HG02981 (cell line): ENCODE measurements around the gene MCAM.
A peak's percentile ranks its signal among the peaks of the same experiment; 100 is the strongest.

Source experiments
- ATAC-seq: cut with Tn5 transposase; IDR thresholded peaks from one replicate; pipeline ENCODE4 v1.9.1; 2021; ENCODE audit warnings: mild to moderate bottlenecking, moderate library complexity; ENCODE audit not compliant: unreplicated experiment

The MCAM gene

DNA sequence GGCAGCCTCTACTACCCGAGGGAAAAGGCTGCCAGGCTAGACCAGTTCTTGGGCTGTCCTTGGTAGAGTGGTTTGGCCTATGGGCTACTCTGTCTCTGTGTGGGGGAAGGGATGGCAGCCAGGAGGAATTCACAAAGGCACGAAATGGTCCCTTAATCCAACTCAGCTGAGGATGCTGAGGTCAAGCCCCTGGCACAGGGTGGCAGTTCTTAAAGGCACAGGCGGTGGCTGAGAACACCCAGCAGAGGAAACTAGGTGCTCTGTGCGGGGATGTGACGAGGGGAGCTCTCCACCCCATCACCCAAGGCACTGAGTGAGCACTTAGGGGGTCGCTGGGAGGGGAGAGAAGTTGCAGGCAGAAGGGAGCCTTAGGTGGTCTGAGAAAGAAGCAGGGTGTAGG lies 29.7 kb upstream of the MCAM start, which contains the start of gene MFRP:
Gene MFRP, minus strand, starts transcription at position 101 of the 400 bp plus-strand sequence. CDS start 192 bp downstream, outside the sequence.
- ATAC-seq: no peak

DNA sequence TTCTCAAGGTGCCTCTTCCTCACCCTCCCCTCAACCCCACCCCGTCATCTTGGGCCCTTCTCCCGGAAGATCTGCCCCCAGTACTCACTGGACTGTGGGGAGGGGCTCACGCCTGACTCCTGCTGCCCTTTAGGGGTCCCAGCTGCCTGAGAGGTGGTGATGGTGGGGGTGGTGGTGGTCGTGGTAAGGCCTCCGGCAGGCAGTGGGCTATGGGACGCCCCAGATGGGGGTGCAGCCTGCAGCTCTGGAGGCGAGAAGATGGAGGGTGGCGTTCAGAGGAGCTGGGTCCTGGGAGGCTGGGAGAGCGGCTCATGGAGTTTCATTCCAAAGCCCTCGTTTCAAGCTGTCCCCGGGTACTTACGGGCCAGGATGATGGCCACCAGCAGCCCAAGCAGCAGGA lies 28.8 kb upstream of the MCAM start:
- ATAC-seq: no peak

DNA sequence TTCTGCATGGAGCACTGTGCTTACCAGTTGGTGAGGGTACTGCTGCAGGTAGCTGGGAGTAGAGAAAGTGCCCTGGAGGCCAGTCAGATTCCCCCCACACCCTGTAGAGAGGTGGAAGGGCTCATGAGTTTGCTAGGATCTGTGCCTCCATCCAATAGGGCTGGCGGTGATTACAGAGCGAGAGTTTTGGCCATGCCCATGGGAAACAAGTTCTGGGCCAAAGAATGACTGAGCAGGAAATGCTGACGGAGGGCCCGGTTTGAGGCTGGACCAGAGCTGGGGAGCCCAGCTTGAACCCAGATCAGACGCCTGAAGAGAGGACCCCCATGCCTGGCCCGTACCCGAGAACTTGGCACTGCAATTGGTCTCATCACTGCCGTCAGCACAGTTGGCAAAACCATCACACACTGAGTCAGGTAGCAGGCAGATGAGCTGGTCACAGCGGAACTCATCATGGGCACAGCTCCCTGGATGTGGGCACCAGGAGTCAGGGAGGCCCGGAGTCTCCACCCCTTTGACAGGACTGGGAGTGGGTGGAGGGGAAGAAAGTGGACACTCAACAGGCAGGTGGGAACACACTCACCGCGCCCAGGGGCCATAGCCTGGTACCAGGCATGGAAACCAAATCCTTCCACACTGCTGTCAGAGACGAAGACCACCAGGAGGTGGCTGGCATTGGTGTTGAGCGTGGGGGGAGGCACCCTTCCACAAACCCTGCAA lies 27.5 kb upstream of the MCAM start:
- ATAC-seq: no peak

DNA sequence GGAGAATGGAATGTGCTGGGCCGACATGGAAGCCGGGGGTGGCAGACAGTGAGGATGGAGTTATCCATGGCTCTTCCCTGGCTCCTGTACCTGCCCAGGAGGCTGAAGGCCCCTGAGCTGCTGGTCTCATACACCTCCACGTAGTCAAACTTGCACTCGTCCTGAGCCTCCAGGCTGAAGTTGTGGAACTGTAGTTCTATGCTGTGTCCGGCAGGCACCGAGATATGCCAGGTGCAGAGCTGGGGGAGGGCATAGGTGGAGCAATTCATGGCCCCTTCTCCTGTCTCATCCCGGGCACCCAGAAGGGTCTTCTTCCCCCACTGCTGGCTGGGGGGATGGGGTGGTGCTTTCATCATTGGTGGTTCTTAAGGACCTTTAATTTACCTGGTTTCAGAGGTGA lies 26.8 kb upstream of the MCAM start:
- ATAC-seq: no peak

DNA sequence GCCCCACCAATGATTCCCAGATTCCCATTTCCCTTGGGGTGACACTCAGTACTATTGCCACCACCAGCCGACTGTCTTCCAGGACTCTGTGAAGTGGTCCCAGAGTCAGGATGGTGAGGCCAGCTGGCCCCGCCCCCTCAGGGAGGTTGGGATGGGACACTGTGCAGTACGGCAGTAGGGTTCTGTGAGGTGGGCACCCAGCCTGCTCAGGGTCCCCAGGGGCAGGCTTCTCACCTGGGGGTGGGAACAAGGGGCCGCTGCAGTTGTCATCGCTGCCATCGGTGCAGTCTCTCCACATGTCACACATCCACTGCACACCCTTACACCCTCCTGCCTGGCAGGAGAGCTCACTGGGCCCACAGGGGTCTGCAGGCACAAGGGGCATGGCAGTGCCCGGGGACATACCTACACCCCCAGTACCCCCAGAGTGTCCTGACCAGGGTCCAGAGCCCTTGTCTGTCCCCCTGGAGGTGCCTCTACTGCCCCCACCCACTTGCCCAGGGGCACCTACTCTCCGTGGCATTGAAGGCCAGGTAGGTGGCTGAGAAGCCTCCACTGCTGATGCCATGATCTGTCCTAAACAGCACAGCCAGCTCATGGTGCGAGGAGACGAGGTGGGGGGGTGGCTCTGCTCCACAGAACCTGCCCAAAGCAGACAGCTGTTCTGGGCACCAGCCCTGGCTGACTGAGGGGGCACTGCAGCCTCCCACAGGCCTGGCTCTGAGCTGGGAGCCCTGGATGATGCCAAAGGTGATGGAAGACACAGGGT lies 25.6 kb upstream of the MCAM start:
- no peak for ATAC-seq

DNA sequence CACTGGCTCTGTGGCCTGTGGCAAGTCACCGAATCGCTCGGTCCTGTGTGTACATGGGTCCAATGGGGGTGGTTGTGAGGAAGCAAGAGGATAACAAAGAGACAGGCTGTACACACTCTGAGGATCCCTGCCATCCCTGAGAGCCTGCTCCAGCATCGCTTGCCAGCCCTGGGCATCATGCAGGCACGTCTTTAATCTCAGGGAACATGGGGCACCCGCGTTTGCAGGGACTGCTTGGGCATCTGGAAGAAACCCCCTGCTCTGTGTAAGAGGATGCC lies 25.0 kb upstream of the MCAM start:
- ATAC-seq: no peak

DNA sequence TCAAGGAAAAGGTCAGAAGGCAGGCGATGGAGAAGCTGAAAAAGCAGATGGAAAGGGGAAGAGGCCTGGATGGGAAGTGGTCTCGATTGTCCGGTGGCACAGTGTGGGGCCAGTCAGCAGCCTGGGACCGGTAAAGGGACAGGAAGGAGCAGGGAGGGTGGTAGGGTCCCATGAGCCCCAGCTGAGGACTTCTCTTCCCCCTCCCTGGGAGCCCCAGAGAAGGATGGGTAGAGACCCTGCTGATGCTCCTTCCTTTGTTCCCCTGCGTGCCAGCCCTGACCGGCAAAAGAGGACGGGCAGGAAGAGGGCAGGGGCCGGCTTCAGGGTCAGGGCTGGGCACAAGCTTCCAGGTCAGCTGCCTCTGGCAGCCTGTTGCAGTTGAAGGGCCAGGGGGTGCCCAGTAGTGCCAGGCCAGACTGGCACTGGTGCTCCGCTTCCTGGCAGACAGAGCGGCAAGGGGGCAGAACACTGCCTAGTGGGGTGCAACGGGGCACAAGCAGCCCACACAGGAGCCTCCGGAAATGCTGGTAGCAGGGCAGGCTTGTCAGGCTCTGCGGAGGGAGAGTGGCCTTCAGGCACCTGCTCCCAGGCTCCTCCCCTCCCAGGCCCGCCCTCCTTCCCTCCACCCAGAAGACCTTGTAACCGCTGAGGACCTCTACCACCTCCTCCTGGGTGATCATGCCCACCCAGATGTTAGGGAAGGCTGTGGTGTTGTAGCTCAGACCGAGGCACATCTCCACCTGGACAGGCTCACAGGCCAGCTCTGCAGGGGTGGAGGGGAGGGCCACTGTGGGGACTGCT lies 24.5 kb upstream of the MCAM start:
- ATAC-seq: no peak

DNA sequence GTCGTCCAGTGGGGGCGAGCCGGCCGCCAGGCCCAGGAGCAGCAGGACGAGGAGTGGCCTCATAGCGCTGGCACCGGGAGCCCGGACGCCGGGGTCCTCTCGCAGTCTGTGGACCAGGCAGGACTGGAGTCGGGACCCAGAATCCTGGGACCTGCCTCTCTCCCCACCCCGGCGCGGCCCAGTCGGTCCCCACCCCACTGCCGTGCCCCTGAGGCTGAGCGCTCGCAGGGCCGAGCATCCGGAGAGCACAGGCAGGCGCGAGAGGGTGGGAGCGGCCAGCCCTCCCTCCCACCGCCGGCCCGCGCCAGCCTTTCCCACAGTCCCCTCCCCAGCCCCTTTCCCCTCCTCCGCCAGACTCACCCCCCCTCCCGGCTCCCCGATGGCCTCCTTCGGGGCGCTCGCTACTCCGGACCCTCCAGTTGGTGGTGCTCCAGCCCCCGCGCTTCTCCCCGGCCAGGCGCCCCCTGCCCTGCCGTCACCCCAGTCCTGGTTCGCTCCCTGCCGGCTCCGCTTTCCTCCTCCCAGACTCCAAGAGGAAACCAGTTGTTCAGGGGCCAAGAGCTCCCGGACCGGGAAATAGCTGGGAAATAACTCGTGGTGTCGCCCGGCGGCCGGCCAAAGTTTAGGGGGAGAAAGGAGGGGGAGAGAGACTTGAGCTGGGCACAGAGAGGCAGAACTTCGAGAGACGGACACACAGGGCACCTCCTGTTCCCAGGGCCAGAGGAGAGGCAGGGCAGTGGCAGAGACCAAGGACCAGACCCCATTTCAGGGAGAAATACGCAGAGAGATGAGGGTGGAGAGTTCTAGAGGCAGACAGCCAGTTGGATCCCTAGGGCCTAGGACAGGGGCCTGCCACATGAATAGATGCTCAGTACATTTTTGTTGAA lies 23.6 kb upstream of the MCAM start, which contains the start of gene C1QTNF5:
Gene C1QTNF5, minus strand, starts transcription at position 549 of the 887 bp plus-strand sequence. Its CDS starts 486 bp downstream, at position 63.
- ATAC-seq: no peak

DNA sequence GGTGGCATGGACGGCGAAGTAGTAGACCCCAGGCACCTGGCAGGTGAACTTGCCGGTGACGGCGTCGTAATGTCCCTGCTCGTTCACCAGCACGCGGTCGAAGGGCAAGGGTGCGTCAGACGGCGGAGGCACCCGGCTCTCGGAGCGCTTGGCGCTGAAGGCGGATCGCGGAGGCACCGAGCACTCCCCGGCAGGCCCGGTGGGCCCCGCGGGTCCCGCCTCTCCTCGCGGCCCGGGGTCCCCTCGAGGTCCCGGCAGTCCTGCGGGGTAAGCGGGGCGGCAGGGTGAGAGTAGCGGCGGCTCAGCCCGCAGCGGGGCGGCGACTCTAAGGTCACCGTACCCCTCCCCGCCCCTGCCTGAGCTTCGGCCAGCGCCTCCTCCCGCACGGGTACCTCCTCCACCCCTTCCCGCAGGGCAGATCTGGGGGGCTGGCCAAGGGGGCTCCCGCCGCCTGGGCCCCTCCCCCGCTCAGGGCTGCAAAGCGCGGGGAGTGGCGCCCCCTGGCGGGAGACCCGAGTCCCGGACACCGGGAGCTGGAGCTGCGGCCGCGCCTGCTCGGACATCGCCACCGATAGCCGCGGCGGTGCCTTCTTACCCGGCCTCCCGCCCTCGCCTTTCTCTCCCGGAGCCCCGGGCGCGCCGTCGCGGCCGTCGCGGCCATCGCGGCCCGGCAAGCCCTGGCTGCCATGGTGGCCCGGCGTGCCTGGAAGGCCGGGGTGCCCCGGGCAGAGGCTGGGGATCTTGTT lies 22.8 kb upstream of the MCAM start:
- no peak for ATAC-seq

DNA sequence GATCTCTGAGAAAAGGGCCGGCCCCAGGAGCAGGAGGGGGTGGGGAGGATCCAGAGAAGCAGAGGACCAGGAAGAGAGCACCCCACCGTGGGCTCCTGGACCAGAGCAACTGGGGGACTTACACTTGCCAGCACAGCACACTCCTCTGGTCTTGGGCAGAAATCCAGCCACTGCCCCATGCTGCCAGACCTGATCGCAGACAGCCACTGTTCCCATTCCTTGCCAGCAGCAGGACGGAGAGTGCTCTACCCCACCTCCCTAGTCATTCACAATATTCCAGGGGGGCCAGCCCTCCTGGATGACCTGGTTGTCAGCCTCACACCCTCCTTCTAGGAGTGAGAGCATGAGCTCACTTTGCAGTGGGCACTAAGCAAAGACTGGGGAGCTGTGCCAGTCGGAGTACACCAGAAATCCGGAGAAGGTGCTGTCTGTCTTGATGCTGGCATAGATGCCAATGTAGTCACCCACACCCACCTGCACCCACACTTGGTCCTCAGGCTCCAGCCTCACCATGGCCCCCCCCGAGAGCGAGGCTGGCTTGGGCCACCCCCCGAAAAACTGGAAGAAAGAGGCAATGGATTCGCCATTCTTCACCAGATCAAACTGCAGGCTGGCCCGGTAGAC lies 22.1 kb upstream of the MCAM start:
- ATAC-seq: no peak

DNA sequence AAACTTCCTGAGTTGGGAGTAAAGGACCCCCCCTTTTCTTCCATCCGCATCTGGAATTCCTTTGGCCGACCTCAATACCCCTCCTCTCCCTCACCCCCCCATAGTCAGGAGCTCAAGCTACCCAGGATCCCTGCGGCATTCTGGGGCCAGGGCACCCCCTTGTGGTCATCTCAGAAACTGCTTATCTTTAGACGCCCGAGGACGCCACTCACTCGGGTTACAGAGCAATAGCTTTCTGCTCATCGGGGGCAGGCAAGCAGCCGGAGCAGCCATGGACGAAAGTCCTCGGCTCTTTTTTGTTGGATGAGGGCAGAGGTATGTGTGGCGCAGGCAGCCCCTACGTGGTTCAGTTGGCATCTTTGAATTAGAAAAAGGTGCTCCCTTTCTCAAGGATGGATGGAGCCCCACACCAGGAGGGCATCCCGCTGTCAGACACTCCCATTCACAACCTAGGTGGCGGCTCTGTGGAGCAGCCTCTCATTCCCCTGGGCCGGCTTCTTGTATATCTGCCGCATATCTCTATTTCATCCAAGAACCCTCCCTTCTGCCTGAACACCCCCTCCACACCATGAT lies 21.5 kb upstream of the MCAM start:
- peak; percentile 28 for ATAC-seq

DNA sequence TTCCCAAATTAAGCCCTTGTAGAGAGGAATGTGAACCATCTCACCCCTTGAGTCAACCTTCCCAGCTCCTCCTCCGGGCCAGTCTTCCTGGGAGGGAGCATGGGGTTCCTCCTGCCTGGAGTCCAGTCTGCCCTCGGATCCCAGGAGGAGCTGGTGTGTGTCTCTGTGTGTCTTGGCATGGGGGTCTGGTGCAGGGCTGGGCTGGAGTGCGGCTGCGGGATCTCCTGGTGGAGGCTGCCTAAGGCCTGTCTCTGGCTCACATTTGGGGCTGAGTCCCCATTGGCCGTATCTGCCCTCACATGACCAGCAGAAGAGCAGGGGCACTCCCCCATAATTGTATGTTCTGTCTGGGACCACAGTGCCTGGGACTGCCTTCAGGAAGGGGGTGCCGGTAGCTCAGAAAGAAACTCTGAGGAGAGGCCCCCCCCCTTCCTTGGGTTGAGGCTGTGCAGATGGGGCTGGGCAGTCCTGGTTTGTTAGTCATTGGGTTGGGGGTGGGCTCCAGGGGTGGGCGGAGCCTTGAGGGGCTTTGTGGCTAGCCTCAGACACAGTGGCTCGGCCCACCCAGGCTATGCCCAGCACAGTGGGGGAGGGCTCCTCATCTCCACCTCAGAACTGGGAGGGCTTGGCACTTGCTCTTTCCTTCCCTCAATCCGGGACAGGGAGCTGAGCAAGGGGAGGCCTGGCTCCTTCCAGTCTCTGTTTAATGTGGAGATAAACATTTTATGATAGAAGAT lies 20.8 kb upstream of the MCAM start:
- no peak for ATAC-seq

DNA sequence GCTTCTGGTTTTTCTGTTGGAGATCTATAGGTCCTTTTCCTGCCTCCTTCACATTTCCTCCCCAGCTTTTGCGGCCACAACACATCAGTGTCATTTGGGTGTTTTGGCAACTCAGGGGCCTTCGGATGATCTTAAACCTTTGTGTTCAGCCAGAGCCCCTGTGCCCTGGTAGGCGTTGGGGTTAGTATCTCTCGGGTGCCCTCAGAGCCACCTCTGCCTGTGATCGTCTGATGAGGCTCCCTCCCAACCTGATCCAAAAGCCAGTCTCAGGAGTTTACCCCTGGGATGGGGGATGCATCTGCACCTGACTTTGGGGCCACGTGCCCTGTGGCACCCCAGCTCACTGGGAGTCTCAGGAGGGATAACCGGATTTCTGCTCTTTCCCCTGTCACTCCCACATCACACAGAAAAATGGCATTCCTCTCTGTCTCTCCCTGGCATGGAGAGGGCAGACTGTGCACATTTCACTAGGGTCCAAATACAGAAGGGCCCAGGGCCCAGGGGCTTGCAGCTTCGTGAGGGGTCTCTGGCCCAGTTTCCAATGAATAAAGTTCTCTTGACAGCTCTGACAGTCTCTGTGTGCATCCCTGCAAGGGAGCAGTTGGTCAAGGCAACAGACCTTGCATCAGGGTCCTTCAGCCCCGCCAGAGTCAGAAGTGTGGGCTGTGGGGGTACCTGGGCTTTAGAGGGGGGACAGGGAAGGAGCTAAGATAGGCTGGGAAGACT lies 20.0 kb upstream of the MCAM start:
- no peak for ATAC-seq

DNA sequence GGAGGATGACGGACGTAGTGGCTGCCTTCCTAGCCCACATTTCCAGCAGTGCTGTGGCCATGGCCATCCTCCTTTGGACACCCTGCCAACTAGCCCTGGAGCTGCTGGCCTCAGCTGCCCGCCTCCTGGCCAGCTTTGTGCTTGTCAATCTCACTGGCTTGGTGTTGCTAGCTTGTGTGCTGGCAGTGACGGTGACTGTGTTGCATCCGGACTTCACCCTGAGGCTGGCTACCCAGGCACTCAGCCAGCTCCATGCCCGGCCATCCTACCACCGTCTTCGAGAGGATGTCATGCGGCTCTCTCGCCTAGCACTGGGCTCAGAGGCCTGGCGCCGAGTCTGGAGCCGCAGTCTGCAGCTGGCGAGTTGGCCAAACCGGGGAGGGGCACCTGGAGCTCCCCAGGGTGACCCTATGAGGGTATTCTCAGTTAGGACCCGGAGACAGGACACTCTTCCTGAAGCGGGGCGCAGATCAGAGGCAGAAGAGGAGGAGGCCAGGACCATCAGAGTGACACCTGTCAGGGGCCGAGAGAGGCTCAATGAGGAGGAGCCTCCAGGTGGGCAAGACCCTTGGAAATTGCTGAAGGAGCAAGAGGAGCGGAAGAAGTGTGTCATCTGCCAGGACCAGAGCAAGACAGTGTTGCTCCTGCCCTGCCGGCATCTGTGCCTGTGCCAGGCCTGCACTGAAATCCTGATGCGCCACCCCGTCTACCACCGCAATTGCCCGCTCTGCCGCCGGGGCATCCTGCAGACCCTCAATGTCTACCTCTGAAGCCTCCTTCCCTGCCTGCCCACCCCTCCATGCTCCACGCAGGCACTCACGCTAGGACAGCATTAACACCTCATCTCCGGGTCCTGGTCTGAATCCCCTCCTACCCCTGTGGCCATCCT lies 19.0 kb upstream of the MCAM start:
- no peak for ATAC-seq

DNA sequence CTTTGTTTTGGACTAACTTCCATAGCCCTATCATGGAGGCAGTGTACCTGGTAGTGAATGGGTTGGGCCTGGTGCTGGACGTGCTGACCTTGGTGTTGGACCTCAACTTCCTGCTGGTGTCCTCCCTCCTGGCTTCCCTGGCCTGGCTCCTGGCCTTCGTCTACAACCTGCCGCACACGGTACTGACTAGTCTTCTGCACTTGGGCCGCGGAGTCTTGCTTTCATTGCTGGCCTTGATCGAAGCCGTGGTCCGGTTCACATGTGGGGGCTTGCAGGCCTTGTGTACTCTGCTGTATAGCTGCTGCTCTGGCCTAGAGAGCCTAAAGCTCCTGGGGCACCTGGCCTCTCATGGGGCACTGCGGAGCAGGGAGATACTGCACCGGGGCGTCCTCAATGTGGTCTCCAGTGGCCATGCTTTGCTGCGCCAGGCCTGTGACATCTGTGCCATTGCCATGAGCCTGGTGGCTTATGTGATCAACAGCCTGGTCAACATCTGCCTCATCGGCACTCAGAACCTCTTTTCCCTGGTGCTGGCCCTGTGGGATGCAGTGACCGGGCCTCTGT lies 18.2 kb upstream of the MCAM start:
- no peak for ATAC-seq

DNA sequence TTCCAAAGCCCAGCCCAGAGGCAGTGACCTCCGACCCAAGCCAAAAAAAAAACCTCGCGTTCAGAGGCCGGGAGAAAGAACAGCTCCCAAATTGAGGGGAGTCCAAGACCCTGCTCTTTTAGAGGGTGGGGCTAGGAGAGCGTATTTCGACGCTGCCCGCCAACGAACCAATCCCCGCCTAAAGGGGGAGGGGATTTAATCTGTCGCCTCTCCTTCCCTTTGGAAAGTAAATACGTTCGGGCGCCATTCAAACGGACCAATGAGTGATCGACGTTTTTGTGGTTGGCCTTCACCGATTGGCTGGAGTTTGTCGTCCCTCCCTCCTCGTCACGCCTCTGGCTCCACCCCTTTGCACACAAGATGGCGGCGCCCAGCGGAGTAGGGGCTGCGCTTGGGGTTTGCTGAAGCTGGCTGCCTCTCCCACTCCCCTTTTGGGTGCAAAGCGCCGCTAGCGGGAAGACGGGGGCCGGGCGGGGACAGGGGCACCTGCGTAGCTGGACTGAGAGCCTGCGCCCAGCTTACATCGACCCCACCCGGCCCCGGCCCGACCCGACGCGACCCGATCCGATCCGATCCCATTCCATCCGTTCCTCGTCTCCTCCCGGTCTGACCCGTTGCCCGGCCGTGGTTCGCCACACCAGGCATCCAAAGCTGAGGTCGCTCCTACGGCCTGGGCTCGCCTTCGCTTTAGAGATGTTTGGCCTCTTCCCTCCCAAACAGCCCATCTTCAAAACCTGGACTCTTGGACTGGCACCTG lies 17.4 kb upstream of the MCAM start, which contains the start of gene RNF26:
Gene RNF26, plus strand, starts transcription at position 354 of the 757 bp plus-strand sequence. CDS start 596 bp downstream, outside the sequence.
- peak; percentile 96 for ATAC-seq
